ENCODE measurements around the gene ZNF652.

Gene ZNF652

DNA sequence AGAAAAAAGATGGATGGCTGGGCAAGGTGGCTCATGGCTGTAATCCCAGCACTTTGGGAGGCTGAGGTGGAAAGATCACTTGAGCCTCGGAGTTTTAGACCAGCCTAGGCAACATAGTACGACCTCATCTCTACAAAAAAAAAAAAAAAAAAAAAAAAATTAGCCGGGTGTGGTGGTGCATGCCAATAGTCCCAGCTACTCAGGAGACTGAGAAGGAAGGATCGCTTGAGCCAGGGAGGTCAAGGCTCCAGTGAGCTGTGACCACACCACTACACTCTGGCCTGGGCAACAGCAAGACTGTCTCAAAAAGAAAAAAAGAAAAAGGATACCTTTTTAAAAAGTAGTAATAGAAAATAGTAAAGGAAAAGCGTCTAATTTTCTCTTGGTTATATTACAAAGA, 20.7 kb downstream of the ZNF652 start:
- no peak for DNase-seq (ENCODE audit: low read depth)
- H3K4me3 ChIP-seq (ENCODE audit: control insufficient read depth, low read depth, low read length) = no peak overlapping the region
- TF ChIP-seq, protein P1, sequence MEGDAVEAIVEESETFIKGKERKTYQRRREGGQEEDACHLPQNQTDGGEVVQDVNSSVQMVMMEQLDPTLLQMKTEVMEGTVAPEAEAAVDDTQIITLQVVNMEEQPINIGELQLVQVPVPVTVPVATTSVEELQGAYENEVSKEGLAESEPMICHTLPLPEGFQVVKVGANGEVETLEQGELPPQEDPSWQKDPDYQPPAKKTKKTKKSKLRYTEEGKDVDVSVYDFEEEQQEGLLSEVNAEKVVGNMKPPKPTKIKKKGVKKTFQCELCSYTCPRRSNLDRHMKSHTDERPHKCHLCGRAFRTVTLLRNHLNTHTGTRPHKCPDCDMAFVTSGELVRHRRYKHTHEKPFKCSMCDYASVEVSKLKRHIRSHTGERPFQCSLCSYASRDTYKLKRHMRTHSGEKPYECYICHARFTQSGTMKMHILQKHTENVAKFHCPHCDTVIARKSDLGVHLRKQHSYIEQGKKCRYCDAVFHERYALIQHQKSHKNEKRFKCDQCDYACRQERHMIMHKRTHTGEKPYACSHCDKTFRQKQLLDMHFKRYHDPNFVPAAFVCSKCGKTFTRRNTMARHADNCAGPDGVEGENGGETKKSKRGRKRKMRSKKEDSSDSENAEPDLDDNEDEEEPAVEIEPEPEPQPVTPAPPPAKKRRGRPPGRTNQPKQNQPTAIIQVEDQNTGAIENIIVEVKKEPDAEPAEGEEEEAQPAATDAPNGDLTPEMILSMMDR (conservative IDR thresholded peaks at IDR 0.05; ENCODE audit: control insufficient read depth, insufficient read depth, low read depth, low read length) = no peak

DNA sequence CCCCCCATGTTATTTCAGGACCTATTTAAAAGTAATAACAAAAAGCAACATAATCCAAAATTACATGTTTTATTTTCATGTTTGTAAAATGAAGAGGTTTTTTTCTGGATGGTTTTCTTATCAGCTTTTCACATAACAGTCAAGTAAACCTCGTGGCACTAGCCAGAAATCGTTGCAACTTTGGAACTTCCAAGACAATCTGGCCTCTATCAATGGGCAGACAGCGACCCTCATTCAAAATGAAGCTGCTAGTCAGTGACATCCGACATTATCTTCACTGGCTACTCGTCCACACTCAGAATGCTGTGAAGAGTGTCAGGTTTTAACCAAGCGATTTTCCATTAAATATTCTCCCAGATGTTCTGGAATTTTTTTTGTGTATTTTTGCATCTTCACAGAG, 22.7 kb downstream of the ZNF652 start:
- DNase-seq (ENCODE audit: low read depth) = no peak
- TF ChIP-seq, protein P1 (conservative IDR thresholded peaks at IDR 0.05; ENCODE audit: control insufficient read depth, insufficient read depth, low read depth, low read length) = no peak
- H3K4me3 ChIP-seq (ENCODE audit: control insufficient read depth, low read depth, low read length) = no peak overlapping the region

DNA sequence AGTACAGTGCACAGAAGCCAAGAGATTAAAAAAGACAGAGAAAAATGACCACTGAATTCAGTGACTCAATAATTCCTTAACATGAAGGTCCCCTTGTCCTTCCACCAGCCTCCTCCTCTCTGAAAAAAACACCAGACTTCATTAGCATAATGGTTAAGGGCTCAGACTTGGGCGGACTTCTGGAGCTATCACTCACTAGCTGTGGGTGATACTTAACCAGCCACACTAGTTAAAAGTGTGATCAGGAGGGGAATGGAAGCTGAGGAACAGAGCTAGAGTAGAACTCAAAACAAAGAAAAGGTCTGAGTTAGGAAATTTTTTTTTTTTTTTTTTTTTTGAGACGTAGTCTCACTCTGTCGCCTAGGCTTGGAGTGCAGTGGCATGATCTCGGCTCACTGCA, 23.2 kb downstream of the ZNF652 start:
- no peak for DNase-seq (ENCODE audit: low read depth)
- no peak overlapping the region for H3K4me3 ChIP-seq (ENCODE audit: control insufficient read depth, low read depth, low read length)
- TF ChIP-seq, protein P1 (conservative IDR thresholded peaks at IDR 0.05; ENCODE audit: control insufficient read depth, insufficient read depth, low read depth, low read length) = no peak

DNA sequence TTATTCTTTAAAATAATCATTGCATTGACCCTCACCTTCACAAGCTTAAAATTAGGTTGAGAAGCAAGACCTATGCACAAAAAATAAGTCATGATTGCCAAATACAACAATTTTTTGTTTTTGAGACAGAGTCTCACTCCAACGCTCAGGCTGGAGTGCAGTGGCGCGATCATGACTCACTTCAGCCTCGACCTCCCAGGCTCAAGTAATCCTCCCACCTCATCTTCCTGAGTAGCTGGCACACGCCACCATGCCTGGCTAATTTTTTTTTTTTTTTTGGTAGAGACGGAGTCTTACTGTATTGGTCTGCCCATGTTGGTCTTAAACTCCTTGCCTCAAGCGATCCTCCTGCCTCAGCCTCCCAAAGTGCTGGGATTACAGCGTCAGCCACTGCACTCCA, 24.2 kb downstream of the ZNF652 start:
- peak; percentile 80 for DNase-seq (ENCODE audit: low read depth)
- H3K4me3 ChIP-seq (ENCODE audit: control insufficient read depth, low read depth, low read length) = no peak overlapping the region
- TF ChIP-seq, protein P1 (conservative IDR thresholded peaks at IDR 0.05; ENCODE audit: control insufficient read depth, insufficient read depth, low read depth, low read length) = no peak

DNA sequence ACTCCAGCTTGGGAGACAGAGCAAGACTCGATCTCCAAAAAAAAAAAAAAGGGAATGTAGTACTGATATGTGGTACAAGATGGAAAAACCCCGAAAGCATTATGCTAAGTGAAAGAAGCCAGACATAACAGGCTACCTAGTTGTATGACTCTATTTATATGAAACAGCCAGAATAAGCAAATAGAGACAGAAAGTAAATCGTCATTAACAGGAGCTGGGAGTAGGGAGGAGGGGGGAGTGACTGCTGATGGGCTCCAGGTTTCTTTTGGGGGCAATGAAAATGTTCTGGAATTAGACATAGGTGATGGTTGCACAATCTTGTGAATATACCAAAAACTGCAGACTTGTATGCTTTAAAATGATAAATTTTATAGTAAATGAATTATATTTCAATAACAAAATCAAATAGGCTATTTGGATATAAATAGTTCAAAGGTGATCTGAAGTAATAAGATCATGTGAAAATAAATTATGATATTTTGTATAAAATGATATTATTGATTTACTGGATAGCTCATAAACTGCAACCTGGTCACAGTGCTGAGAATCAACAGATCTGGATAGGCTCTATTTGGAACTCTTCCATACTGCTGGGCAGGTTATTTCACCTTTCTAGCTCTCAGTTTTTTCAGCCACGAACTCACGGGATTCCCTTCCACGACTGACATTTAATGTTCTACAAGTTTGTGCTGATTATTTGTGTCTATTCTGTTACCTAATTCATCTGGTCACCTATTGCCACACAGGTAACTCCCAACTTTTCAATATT, 27.1 kb downstream of the ZNF652 start:
- no peak for DNase-seq (ENCODE audit: low read depth)
- no peak overlapping the region for H3K4me3 ChIP-seq (ENCODE audit: control insufficient read depth, low read depth, low read length)
- TF ChIP-seq, protein P1 (conservative IDR thresholded peaks at IDR 0.05; ENCODE audit: control insufficient read depth, insufficient read depth, low read depth, low read length) = no peak

DNA sequence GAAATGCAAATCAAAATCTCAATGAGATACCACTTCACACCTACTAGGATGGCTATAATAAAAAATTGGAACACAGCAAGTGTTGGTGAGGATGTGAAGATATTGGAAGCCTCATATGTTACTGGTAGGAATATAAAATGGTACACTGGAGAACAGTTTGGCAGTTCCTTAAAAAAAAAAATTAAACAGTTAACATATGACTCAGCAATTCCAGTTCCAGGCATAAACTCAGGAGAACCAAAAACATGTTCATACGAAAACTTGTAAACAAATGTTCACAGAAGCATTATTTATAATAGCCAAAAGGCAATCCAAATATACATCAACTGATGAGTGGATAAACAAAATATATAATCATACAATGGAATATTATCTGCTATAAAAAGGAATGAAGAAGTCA, 28.2 kb downstream of the ZNF652 start:
- H3K4me3 ChIP-seq (ENCODE audit: control insufficient read depth, low read depth, low read length) = no peak overlapping the region
- peak; percentile 26 for DNase-seq (ENCODE audit: low read depth)
- TF ChIP-seq, protein P1 (conservative IDR thresholded peaks at IDR 0.05; ENCODE audit: control insufficient read depth, insufficient read depth, low read depth, low read length) = no peak

All from fibroblast of mammary gland (primary cell).